Chondrocyte (in vitro differentiated cells): ENCODE measurements around the gene GIGYF2. TPM values are rescaled to one million over a fixed set of nuclear protein-coding genes. Genes with fewer than 3 reads are reported as not detected.

ENCODE experiments used
- DNase-seq: peaks from one replicate; pipeline ENCODE4 v3.0.0; 2021; ENCODE audit warnings: mixed read lengths, low spot score
- H3K27ac Mint-ChIP-seq: one replicate; pipeline ENCODE4 v1.8.0; 2021; ENCODE audit warnings: mild to moderate bottlenecking, moderate library complexity, mixed read lengths; ENCODE audit not compliant: unreplicated experiment
- H3K27me3 Mint-ChIP-seq: 2 replicates; pipeline ENCODE4 v1.8.0; 2021; ENCODE audit warnings: low read depth, mixed read lengths
- H3K36me3 Mint-ChIP-seq: 2 replicates; pipeline ENCODE4 v1.8.0; 2021; ENCODE audit warnings: low read depth, mixed read lengths
- H3K4me1 Mint-ChIP-seq: 2 replicates; pipeline ENCODE4 v1.8.0; 2021; ENCODE audit warnings: low read depth, mild to moderate bottlenecking, mixed read lengths
- H3K4me3 Mint-ChIP-seq: one replicate; pipeline ENCODE4 v1.8.0; 2021; ENCODE audit warnings: mild to moderate bottlenecking, moderate library complexity, mixed read lengths; ENCODE audit not compliant: unreplicated experiment
- H3K9me3 Mint-ChIP-seq: 2 replicates; pipeline ENCODE4 v1.8.0; 2021; ENCODE audit warnings: low read depth, mixed read lengths
- CTCF ChIP-seq: fragments of 200-600 bp; sonication (generic); IDR thresholded peaks from 2 replicates; pipeline ENCODE4 v1.5.0; 2021; ENCODE audit warnings: antibody characterized with exemption, mild to moderate bottlenecking, moderate library complexity
- long read RNA-seq: library from polyadenylated mRNA; stranded (forward); transcript quantifications from one replicate; pipeline ENCODE4 v2.0.0, GENCODE V29; 2021
- total RNA-seq: library from RNA; stranded (reverse); gene quantifications from 3 replicates; pipeline ENCODE4 v1.2.1, GENCODE V29; 2021

GIGYF2 gene
- 45.4 to 60.4 TPM (median 45.6 TPM) in 3 replicates for total RNA-seq
- long read RNA-seq, full-length matches to known transcripts = 11 of 31 reads
- long read RNA-seq, partial matches to known transcripts = 4 of 31 reads
- long read RNA-seq, other reads (novel, unspliced or antisense) = 16 of 31 reads

DNA sequence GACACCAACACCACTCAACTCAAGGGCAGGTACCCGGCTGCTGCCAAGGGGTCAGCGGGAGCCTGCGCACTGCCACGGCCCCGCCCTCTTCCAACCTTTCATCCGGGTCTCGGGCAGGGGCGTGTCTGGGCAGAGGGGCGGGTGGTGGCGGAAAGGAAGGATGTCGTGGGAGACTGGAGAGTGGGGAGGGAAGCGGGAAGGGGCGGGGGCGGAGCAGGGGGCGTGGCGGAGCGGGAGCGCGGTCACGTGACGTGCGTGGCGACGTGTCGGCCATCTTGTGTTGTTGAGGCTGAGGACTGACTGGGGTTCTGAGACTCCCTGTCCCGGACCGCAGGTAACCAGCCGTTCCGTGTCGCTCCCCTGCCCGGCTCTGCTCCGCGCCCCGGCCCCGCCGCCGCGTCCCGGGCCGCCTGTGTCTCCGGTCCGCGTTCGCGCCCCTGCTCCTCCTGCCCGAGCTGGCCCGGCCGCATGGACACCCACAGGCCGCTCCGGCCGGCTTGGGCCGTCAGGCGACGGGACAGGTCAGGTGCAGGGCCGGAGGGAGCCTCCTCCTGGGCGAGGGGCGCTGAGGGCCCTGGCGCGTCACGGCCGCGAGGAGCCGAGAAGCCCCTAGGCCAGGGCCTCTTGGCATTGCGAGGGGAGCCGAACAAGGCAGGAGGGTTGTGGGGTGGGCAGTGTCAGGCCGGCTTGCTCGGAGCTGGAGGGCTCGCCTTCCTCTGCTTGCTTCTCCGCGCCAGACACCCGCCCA is at the start of gene GIGYF2:
GIGYF2 (plus strand) TSS at position 273 of the 748 bp plus-strand sequence. CDS start 37,867 bp downstream, outside the sequence.
- peaks cover 33% of the 10 kb centered on the region for H3K4me1 Mint-ChIP-seq
- peak within 1 kb of the TSS; percentile 95 for H3K4me3 Mint-ChIP-seq
- H3K9me3 Mint-ChIP-seq = no peaks in the 10 kb centered on the region
- peaks cover 3% of the 10 kb centered on the region for H3K36me3 Mint-ChIP-seq
- peak within 1 kb of the TSS; percentile 93 for H3K27ac Mint-ChIP-seq
- DNase-seq = peak; percentile 97
- no peaks in the 10 kb centered on the region for H3K27me3 Mint-ChIP-seq
- no peak for TF ChIP-seq CTCF

DNA sequence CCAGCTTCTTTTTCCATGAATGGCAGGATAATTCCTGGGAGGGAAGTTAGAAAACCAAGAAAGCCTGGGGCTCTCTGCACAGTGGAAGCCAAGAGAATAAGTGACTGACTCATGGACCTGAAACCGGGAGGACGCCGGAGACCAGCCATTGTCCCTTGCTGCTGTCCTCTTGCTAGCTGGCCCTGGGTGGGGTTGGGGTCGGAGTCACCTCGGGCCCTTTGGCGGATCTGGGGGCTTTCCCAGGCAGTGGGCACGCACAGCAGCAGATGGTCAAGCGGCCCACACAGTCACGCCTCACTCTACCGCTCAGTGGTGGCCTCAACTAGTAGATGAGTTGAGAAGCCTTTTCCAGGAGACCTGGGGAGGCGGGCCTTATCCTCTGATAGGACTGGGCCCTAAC is 48.1 kb upstream of the GIGYF2 start:
- H3K27ac Mint-ChIP-seq = no peak overlapping the region
- TF ChIP-seq CTCF = no peak
- H3K36me3 Mint-ChIP-seq = no peaks in the 10 kb centered on the region
- H3K4me1 Mint-ChIP-seq = peaks cover 52% of the 10 kb centered on the region
- DNase-seq = no peak
- no peak overlapping the region for H3K4me3 Mint-ChIP-seq
- H3K27me3 Mint-ChIP-seq = no peaks in the 10 kb centered on the region
- H3K9me3 Mint-ChIP-seq = no peaks in the 10 kb centered on the region

DNA sequence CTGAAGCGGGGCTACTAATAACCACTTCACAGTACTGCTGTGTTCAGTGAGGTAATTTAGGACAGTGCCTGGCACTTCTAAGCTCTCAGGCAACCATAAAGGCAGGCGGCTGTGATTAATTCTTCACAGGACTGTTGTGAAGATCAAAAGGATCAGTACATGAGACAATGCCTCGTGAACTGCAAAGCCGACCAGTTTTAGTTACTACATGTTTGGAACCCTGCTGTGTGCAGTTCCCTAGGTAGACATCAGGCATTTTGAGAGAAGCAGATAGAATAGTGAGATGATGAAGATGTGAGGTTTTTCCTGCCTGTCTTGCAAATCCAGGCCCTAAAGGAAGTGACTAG is 44.7 kb upstream of the GIGYF2 start:
- TF ChIP-seq CTCF = no peak
- peak overlapping the region; percentile 78 for H3K27ac Mint-ChIP-seq
- no peaks in the 10 kb centered on the region for H3K9me3 Mint-ChIP-seq
- H3K4me1 Mint-ChIP-seq = peaks cover 46% of the 10 kb centered on the region
- H3K27me3 Mint-ChIP-seq = no peaks in the 10 kb centered on the region
- no peak for DNase-seq
- peaks cover 4% of the 10 kb centered on the region for H3K36me3 Mint-ChIP-seq
- no peak overlapping the region for H3K4me3 Mint-ChIP-seq

- no peak for TF ChIP-seq CTCF
- Mint-ChIP-seq H3K9me3 (no peaks in the 10 kb centered on the region), H3K4me1 (peaks cover 47% of the 10 kb centered on the region), H3K36me3 (peaks cover 4% of the 10 kb centered on the region), H3K27ac (no peak overlapping the region), H3K4me3 (no peak overlapping the region), H3K27me3 (no peaks in the 10 kb centered on the region)
- DNase-seq = no peak
Observed at GRCh38 chr2:232653441-232653840, 43.7 kb upstream of the GIGYF2 start.

DNA sequence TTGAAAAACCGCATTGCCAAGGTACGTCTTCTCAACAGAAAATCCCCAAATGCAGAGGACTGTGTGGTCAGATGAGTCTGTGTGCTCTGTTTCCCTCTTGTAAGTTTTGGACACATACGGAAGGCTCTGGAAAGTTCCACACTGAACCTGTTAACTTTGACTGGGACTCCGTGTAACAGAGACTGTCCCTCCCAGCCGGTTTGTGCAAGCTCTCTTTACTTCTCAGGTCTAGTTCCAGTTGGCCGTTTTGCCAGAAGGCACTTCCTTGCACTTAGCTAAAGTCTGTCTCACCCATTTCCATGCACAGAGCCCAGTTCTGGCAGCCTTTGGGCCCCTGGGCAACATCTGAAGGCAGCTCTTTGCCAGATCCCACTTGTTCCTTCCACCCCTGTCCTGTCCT is 41.7 kb upstream of the GIGYF2 start:
- Mint-ChIP-seq H3K27ac (no peak overlapping the region), H3K36me3 (peaks cover 4% of the 10 kb centered on the region), H3K27me3 (no peaks in the 10 kb centered on the region), H3K9me3 (no peaks in the 10 kb centered on the region), H3K4me1 (peaks cover 45% of the 10 kb centered on the region), H3K4me3 (no peak overlapping the region)
- TF ChIP-seq CTCF = no peak
- DNase-seq = no peak
